GM19372 (cell line): ENCODE measurements around the gene CLMP.

Experiments used
- ATAC-seq: cut with Tn5 transposase; IDR thresholded peaks from one replicate; pipeline ENCODE4 v1.9.1; 2021; ENCODE audit warnings: mild to moderate bottlenecking, low read depth, moderate library complexity; ENCODE audit not compliant: unreplicated experiment

CLMP gene

DNA sequence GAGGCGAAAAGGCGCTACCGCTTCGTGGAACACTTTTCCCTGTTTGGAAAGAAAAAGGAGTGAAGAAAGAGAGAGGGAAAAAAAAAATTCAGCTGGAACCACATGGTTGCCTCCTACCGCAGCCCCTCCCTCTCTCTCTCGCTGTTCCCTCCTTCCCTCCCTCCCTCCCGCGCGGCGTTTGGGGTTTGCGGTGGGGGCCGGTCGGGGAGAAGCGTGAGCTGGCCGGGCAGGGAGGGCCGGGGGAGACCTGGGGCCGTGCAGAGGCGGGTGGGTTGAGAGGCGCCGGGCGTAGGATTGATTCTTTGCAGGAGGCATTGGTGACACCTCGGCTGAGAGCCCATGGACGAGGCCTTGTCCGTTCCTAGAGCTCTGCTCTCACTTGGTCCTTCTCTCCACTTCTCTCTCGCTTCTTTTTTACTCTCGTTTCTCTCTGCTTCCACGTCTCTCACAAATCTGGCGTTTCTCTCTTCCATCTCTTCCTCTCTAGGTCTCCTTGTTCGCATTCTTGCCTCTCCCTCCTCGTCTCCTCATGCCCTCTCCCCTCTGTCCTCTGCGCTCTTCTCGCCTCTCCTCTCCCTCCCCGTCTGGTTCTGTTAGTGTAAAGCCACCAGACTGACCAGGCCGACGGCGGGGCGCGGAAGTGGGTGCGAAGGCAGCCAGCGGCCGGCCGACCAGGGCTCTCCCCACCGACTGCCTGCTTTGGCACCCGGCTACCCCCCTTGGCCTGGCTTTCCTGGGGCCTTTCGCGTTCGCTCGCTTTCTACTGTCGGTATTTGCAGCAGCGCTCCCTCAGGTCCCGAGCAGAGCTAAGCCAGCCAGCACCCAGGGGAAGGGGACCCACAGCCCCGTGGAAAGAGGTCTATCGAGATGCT lies at the start of gene CLMP:
Gene CLMP (minus strand): TSS at position 61 of the 872 bp plus-strand sequence. CDS start 308 bp downstream, outside the sequence.
- ATAC-seq: no peak

GRCh38 chr11:123241874-123242543 lies 47.0 kb upstream of the CLMP start:
- no peak for ATAC-seq

DNA sequence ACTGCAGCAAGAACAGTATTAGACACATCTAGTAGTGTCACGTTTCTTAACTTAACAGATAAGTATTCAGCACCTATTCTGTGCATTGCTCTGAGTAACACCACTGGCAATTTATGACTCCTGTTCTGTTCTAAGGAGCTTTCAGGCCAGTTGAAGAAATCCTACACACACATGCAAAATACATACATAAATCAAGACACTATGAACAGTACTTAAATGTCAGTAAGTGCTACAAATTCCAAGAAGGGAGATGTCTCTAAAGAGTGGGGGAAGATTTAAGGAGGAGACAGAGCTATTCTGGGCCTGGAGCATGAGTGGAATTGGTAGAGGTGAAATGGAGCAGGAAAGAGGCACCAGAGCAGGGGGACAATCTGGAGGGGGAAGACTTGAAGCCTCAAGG lies 46.2 kb upstream of the CLMP start:
- no peak for ATAC-seq

GRCh38 chr11:123239191-123240150 lies 44.4 kb upstream of the CLMP start:
- ATAC-seq: no peak

DNA sequence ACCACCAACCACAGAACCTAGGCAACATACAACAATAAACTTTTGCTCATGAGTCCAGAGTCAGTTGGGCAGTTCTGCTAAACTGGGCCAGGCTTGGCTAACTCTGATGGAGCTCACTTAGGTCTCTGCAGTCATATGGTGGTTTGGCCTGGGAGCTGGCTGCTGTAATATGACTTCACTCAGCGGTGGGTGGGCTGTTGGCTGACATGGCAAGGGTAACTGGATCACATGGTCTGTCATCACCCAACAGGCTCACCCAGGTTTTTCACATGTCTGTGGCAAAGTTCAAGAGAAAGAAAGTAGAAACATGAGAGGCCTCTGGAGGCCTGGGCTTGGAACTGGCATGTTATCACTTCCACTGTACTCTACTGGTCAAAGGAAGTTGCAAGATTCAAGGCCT lies 43.2 kb upstream of the CLMP start:
- ATAC-seq: no peak

- ATAC-seq: no peak
Measured at GRCh38 chr11:123236879-123237278, 41.8 kb upstream of the CLMP start.

GRCh38 chr11:123235656-123236261 lies 40.7 kb upstream of the CLMP start:
- no peak for ATAC-seq

DNA sequence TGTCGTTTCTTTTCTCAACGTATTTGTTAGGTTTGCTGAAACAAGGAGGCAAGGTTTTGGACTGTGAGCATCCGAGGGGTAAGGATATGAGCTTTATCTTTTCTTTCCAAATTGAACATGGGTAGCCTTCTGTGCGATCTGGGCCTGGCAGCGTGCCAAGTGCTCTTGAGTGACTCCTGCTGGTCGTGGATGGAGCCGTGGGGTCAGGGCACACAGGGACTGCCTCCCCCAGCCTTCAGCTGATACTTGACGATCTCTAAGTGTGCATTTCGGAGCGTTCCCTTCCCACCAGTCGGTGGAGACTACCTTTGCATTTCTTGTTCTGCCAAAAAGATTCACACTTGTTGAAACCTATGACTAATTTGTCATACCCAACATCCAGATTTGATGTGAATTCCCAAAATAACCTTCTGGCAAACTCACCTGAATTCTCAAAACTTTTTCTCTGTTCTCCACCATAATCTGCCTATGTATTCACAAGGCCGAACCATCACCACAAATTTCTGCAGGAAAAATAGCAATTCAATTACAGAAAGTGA lies 40.1 kb upstream of the CLMP start:
- no peak for ATAC-seq

- no peak for ATAC-seq
Measured at GRCh38 chr11:123233975-123234334, 38.9 kb upstream of the CLMP start.

DNA sequence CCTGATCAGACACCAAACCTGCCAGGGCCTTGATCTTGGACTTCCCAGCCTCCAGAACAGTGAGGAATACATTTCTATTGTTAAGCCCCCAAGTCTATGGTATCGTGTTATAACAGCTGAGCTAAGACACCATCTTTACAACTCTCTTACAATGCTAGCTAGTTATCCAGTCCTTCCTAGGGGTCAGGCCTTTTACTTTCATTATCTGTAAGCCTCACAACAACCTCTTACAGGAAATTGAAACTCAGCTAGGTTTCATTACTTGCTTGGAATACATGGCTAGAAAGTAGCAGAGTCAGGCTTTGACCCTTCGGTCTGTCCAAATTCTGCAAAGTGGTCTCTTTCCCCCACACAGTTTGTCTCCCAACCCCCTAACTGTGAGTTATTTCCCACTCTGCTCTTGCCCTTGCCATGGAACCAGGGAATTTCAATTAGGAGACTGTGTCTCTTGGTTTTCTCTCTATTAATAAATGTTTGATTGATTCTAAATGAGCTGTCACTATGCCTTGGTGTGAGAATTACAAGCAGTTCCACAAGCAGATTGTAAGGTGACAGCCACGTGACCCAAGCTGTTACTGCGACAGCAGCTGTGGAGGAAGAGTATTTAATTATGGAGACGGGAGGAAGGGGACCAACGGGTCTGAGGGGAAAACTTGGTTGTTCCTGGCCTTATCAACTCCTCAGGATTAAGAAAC lies 38.4 kb upstream of the CLMP start:
- peak; percentile 96 for ATAC-seq

DNA sequence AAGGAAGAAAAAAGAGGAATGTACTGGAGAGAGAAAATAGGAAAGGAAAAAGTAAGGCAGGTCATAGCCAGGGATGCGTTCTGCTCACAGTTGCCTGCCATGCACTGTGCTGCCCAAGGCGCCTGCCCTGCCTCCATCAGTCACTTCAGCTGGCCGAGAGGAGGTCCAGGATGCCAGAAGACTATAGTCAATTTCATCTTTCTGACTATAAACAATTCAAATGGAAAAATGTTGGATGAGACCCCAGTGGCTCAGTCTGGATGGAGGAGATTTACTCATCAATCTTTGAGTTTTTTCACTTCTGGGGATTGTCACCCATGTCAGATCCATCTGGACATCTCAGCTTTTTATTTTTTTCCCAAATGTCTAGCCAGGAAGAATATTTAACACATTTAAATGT lies 36.7 kb upstream of the CLMP start:
- no peak for ATAC-seq

- ATAC-seq: no peak
Measured at GRCh38 chr11:123231256-123231655, 36.2 kb upstream of the CLMP start.

GRCh38 chr11:123230346-123230745 lies 35.3 kb upstream of the CLMP start:
- no peak for ATAC-seq

GRCh38 chr11:123228496-123229163 lies 33.6 kb upstream of the CLMP start:
- no peak for ATAC-seq

DNA sequence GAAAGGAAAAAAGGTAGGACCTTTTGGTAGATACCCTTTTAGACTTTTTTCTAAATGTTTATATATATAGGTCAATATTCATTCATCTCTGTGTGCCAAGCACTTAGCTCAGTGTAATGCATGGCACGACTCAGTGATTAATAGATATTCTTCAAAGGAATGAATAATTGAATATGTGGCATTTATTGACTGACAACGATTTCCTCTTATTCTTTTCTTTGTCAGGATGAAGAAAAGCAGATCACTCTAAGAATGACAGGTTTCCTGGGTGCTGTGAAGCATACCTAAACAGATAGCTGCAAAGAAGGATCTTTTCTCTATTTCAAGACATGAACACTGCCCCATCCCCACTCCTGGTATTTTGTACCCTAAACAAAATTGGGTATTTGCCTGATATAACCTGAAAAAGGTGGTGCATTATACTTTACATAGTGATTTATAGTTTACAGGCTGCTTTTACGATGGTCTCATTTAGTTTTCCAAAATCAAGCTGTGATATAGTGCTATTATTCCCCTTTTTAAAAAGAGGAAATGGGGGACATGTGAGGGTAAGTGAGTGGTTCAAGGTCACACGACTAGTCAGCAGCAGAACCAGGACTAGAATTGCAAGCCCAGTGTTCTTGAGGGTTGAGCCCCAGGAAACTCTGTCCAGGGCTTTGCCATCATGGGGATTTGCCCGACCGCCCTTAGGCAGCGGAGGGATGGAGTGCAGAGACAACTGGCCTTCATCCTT lies 32.9 kb upstream of the CLMP start:
- ATAC-seq: no peak

GRCh38 chr11:123221584-123221983 lies 26.5 kb upstream of the CLMP start:
- no peak for ATAC-seq

- no peak for ATAC-seq
Measured at GRCh38 chr11:123221096-123221561, 26.1 kb upstream of the CLMP start.

GRCh38 chr11:123219066-123219690 lies 24.1 kb upstream of the CLMP start:
- ATAC-seq: no peak
